OCI-LY7 (cell line): Measurements from ENCODE around the gene ELL. TPM values are rescaled to one million over a fixed set of nuclear protein-coding genes. Genes with fewer than 3 reads are reported as not detected.

ENCODE experiments used
- BruUV-seq: library from RNA; stranded (reverse); fragments of 400-500 nt; replicated peaks from 2 replicates; lab custom pipeline; 2021; lab: Mats Ljungman, UMichigan
- CTCF ChIA-PET: fragments of 300-600 bp; sonication (Branson Sonifier 250); formaldehyde crosslinking; loops from one replicate; lab custom pipeline; 2022; ENCODE audit warnings: antibody characterized with exemption; ENCODE audit not compliant: unreplicated experiment; lab: Charles Lee
- POLR2A ChIA-PET: fragments of 300-600 bp; sonication (Branson Sonifier 250); formaldehyde crosslinking; loops from one replicate; lab custom pipeline; 2022; ENCODE audit warnings: antibody characterized with exemption; lab: Charles Lee
- DNase-seq: peaks from one replicate; pipeline ENCODE4 v3.0.0-alpha.2; 2015; ENCODE audit warnings: low spot score
- H2AFZ ChIP-seq: fragments of 200-600 bp; sonication (generic), shearing (Covaris generic); 2 replicates; pipeline ENCODE4 v1.6.1; 2014; ENCODE audit warnings: mild to moderate bottlenecking, antibody characterized with exemption, low read length, moderate library complexity
- H3K27ac ChIP-seq: fragments of 200-600 bp; sonication (generic); 2 replicates; pipeline ENCODE4 v1.5.1; 2014; ENCODE audit warnings: mixed run types, low read depth, mild to moderate bottlenecking, moderate library complexity, low read length, inconsistent platforms; ENCODE audit not compliant: poor library complexity, severe bottlenecking
- H3K36me3 ChIP-seq: fragments of 200-600 bp; sonication (generic); 2 replicates; pipeline ENCODE4 v1.6.1; 2014; ENCODE audit warnings: mild to moderate bottlenecking, antibody characterized with exemption, low read length, moderate library complexity, mixed read lengths; ENCODE audit not compliant: insufficient read depth
- H3K4me1 ChIP-seq: fragments of 200-600 bp; sonication (generic); 2 replicates; pipeline ENCODE4 v1.5.1; 2014; ENCODE audit warnings: mild to moderate bottlenecking, low read length; ENCODE audit not compliant: insufficient read depth, poor library complexity, severe bottlenecking
- H3K4me2 ChIP-seq: fragments of 200-600 bp; sonication (generic); 2 replicates; pipeline ENCODE4 v1.6.1; 2014; ENCODE audit warnings: mild to moderate bottlenecking, low read length
- H3K4me3 ChIP-seq: fragments of 200-600 bp; sonication (generic); 2 replicates; pipeline ENCODE4 v1.5.1; 2014; ENCODE audit warnings: mild to moderate bottlenecking, low read depth, low read length; ENCODE audit not compliant: poor library complexity, severe bottlenecking
- H3K79me2 ChIP-seq: fragments of 200-600 bp; sonication (generic); 2 replicates; pipeline ENCODE4 v1.6.1; 2016; ENCODE audit warnings: low read depth, mild to moderate bottlenecking, low read length, moderate library complexity, mixed read lengths; ENCODE audit not compliant: insufficient read depth
- H3K9me2 ChIP-seq: fragments of 200-600 bp; sonication (generic); 2 replicates; pipeline ENCODE4 v1.6.1; 2016; ENCODE audit warnings: mild to moderate bottlenecking, low read length, mixed read lengths; ENCODE audit not compliant: insufficient read depth
- H3K9me3 ChIP-seq: fragments of 200-600 bp; sonication (generic); 2 replicates; pipeline ENCODE4 v1.6.1; 2014; ENCODE audit warnings: mild to moderate bottlenecking, mixed run types, low read length, mixed read lengths
- H4K20me1 ChIP-seq: fragments of 200-600 bp; sonication (generic); 2 replicates; pipeline ENCODE4 v1.6.1; 2014; ENCODE audit warnings: mild to moderate bottlenecking, antibody characterized with exemption, low read length, moderate library complexity, mixed read lengths; ENCODE audit not compliant: insufficient read depth
- EZH2phosphoT487 ChIP-seq: fragments of 200-600 bp; sonication (generic); IDR thresholded peaks from 2 replicates; pipeline ENCODE4 v1.6.1; 2018; ENCODE audit warnings: low read depth, borderline replicate concordance, mild to moderate bottlenecking, mixed run types, antibody characterized with exemption, low read length, moderate library complexity, mixed read lengths
- intact Hi-C: fragments of 100-400 bp; cut with micrococcal nuclease; formaldehyde crosslinking; loops from one replicate; pipeline ENCODE4 v1.10.0; 2022; ENCODE audit not compliant: unreplicated experiment
- total RNA-seq, 2 experiments: library from RNA; depleted of rRNA in 1 of 2; stranded (reverse); fragments of >200 nt in 1 of 2; shearing (Covaris generic) in 1 of 2; gene quantifications; 2 replicates each; pipeline ENCODE4 v1.2.3, GENCODE V29; 2014 to 2022
- TF ChIP-seq, protein P1 (sequence below): fragments of 200-600 bp; sonication (generic); conservative IDR thresholded peaks from 2 replicates; pipeline ENCODE4 v1.5.1; 2014; ENCODE audit warnings: mild to moderate bottlenecking, antibody characterized with exemption, low read length, moderate library complexity, mixed read lengths

The ELL gene
- total RNA-seq, 2 experiments from 2014 or later = 14.4 to 24.6 TPM

DNA sequence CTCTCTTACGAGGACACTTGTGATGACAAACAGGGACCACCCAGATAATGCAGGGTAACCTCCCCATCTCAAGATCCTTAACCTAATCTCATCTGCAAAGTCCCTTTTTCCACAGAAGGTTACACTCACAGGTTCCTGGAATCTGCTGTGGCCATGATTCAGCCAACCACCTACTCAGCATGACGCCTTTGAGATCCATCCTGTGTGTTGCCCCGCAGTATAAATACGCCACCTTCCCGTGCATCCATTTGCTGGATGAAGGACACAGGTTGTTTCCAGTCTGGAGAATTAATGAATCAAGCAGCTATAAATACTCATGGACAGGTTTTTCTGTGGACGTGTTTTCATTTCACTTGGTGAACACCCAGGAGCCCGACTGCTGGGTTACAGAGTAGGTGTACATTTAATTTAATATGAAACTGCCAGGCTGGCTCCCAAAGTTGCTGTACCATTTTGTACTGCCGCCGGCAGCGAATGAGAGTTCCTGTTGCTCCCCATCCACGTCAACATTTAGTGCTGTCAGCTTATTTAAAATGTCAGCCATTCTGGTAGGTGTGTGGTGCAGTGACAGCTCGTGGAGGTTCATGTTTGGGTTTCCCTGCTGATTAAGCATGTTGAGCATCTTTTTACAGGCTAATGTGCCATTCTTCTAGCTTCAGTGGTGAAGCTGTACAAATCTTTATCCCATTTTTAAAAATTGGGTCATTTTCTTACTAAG, 40.2 kb downstream of the ELL start:
- H3K9me2 ChIP-seq = no peaks in the 10 kb centered on the region
- no peaks in the 10 kb centered on the region for H3K36me3 ChIP-seq
- CTCF ChIA-PET = interaction anchor here (1.0 kb wide), 1 partner anchor 7 kb away, joined by 3 read pairs; no protein-coding TSS in a partner anchor
- H3K27ac ChIP-seq = no peak overlapping the region
- peaks cover 27% of the 10 kb centered on the region for H3K4me1 ChIP-seq
- no TSS peak for BruUV-seq
- H4K20me1 ChIP-seq = no peaks in the 10 kb centered on the region; the same call in 1 of the 2 replicates
- H3K4me2 ChIP-seq = no peak overlapping the region
- POLR2A ChIA-PET = interaction anchor here (0.6 to 1.0 kb wide), 10 partner anchors 10 to 513 kb away, joined by 3 to 12 read pairs (median 4); partner anchors contain the start of genes ELL and SSBP4
- no peak overlapping the region for H3K4me3 ChIP-seq
- intact Hi-C loops = no loop called here
- H3K9me3 ChIP-seq = no peaks in the 10 kb centered on the region
- DNase-seq = no peak
- peaks cover 5% of the 10 kb centered on the region; the same call in 1 of the 2 replicates for H3K79me2 ChIP-seq
- no peak overlapping the region for H2AFZ ChIP-seq
- TF ChIP-seq EZH2phosphoT487 = no peak
- TF ChIP-seq, protein P1, sequence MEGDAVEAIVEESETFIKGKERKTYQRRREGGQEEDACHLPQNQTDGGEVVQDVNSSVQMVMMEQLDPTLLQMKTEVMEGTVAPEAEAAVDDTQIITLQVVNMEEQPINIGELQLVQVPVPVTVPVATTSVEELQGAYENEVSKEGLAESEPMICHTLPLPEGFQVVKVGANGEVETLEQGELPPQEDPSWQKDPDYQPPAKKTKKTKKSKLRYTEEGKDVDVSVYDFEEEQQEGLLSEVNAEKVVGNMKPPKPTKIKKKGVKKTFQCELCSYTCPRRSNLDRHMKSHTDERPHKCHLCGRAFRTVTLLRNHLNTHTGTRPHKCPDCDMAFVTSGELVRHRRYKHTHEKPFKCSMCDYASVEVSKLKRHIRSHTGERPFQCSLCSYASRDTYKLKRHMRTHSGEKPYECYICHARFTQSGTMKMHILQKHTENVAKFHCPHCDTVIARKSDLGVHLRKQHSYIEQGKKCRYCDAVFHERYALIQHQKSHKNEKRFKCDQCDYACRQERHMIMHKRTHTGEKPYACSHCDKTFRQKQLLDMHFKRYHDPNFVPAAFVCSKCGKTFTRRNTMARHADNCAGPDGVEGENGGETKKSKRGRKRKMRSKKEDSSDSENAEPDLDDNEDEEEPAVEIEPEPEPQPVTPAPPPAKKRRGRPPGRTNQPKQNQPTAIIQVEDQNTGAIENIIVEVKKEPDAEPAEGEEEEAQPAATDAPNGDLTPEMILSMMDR = no peak

DNA sequence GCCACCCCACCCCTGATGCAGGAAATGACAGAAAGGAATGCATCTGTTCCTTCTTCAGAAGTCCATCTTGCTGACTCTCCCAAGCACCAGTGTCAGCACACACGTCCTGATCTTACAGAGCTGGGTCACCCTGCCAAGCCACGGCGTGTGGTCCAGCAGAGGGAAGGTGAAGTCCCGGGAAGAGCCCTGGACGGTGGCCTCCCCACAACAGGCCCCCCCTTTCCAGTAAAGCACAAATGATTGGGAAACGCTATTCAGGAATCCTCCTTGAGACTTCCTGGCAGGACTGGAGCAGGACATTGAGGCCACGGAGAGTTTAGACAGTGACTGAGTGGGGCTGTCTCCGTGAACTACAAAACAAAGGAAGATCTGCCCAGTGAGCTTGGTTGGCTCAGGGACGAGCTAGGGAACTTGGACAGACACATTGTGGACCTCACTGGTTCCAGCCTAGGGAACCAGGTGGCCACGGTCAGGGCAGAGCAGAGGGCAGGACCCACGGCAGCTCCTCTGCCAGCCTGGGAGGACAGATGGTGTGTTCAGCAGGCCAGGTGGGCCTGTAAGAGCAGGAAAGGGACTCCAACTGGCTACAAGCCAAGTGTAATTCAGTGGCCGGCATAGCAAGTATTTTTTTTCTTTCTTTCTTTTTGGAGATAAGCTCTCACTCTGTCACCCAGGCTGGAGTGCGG, 41.7 kb downstream of the ELL start:
- ChIA-PET POLR2A (interaction anchor here (0.5 to 0.6 kb wide), 2 partner anchors 21 to 135 kb away, joined by 3 to 5 read pairs; no protein-coding TSS in a partner anchor), CTCF (interaction anchor here (0.6 kb wide), 1 partner anchor 148 kb away, joined by 3 read pairs; no protein-coding TSS in a partner anchor)
- Histone ChIP-seq H3K9me2 (no peaks in the 10 kb centered on the region), H2AFZ (no peak overlapping the region), H3K4me1 (peaks cover 27% of the 10 kb centered on the region), H3K9me3 (no peaks in the 10 kb centered on the region), H3K36me3 (no peaks in the 10 kb centered on the region), H4K20me1 (no peaks in the 10 kb centered on the region; the same call in 1 of the 2 replicates), H3K27ac (no peak overlapping the region), H3K4me3 (no peak overlapping the region), H3K79me2 (peaks cover 5% of the 10 kb centered on the region; the same call in 1 of the 2 replicates), H3K4me2 (peak overlapping the region; percentile 61)
- TF ChIP-seq, protein P1 = no peak
- TF ChIP-seq EZH2phosphoT487 = no peak
- BruUV-seq = no TSS peak
- no peak for DNase-seq
- intact Hi-C loops = no loop called here
